ENCODE measurements around the gene TBPL1. TPM values are rescaled to one million over a fixed set of nuclear protein-coding genes. Genes with fewer than 3 reads are reported as not detected.

TBPL1 gene
- total and polyA plus RNA-seq, 2 of the 8 experiments (the other 6 are each of a cell fraction or from before 2014, with no cell fraction given), result 32.5 to 67.0 TPM

DNA sequence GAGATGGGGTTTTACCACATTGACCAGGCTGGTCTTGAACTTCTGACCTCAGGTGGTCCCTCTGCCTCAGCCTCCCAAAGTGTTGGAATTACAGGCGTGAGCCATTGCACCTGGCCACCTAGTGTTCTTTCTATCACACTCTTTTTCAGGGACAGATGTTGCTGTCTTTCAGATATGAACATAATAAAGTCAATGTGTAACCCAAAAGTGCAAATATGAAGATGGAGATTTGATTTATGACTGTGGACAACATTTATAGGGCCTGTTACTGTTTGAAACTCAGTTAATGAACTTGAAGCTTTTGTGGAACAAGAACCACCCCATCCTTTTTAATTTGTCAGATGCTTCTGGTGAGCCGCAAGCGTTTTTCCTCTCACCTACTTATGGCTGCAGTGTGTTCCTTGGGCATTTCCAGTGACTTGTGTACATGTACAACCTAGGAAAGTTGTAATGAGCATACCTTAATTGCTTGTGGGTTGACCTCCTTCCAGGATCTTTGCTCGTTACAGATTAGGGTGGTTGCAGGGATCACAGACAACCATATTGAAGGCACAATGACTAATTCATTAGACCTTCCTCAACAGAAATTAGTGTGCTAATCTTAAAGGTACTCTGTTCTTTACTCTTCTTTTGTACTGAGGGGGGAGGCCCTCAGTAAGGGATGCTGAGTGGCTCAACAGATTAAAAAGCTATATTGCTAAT lies 6.8 kb downstream of the TBPL1 start (continued):
- no peak for TF ChIP-seq BRCA1 (IDR thresholded peaks at IDR 0.05; ENCODE audit: low read depth, low read length)
- no peak for TF ChIP-seq SP1 (IDR thresholded peaks at IDR 0.05; ENCODE audit: low read depth, low read length)
- no peak for TF ChIP-seq SRF (IDR thresholded peaks at IDR 0.05; ENCODE audit: low read depth, low read length)
- no peak for TF ChIP-seq CREB1 (IDR thresholded peaks at IDR 0.05)
- TF ChIP-seq CEBPB (IDR thresholded peaks at IDR 0.05; ENCODE audit: low read depth, low read length), result no peak
